ENCODE data around the gene KCNA5.

- TF ChIP-seq CTCF (IDR thresholded peaks at IDR 0.05): no peak
- no peak for TF ChIP-seq POLR2AphosphoS5 (IDR thresholded peaks at IDR 0.05)
- TF ChIP-seq POLR2A (IDR thresholded peaks at IDR 0.05): no peak
Measured at GRCh38 chr12:5060958-5061357, 17.3 kb downstream of the KCNA5 start.
